ENCODE measurements around the gene CBLL1.

The CBLL1 gene

DNA sequence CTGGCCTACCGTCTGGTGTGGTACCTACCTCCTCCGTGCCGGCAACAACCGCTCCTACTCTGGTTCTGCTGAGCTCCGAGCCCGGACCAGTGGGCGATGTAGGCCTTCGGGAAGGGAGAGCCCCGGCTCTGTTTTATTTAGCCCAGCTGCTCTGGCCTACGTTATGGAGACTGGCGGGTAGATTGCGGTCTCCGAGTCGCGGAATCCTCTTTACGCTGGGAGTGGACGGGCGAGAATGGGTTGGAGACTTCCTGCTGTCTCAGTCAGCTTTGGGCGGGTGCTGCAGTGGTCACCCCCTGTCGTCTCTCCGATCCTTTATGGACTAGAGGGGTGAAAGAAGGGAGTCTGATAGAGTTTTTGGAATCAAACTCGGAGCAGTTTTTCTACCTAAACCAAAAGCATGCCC, 406 bp downstream of the CBLL1 start:
- no peak for DNase-seq

DNA sequence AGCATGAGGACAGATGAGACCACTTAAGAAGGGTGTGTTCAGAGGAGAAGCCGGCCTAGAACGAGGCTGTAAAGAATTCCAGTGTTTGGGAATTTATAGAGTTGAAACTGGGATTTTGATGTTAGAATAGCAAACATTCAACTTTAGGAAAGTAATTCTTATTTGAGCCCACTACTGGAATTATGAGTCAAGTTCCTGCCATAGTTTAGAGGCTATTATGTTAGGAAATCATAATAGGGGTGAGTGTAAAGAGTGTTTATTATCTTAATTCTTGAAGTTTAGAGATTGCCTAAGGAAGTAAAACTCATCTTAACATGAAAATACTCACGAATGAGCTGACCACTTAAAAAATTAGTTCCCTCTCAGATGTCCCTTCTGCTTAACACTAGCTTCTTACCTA, 2.1 kb downstream of the CBLL1 start:
- no peak for DNase-seq

DNA sequence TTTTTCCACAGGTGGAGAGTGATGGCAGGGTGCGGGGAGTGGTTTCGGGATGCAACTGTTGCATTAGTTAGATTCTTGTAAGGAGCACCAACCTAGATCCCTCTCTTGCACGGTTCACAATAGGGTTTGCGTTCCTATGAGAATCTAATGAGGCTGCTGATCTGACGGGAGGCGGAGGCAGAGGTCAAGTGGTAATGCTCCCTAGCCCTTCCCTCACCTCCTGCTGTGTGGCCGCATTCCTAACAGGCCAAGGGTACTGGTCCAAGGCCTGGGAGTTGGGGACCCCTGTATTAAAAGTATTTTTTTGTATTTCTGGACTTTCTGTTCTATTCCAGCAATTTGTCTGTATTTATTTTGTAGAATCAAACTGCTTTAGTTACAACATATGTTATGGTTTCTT, 7.2 kb downstream of the CBLL1 start:
- DNase-seq: no peak

DNA sequence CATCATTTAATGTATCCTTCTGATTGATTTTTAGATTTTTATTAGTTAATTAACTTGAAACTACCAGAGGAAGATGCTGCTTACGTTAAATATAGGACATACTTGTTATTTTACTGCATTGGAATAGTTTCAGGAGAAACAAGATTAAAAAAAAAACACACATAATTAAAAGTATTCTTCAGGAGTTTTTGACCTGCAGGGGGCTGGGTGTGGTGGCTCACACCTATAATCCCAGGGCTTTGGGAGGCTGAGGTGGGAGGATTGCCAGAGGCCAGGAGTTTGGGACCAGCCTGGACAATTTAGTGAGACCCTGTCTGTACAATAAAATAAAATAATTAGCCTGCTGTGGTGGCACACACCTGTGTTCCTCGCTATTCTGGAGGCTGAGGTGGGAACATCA, 10.7 kb downstream of the CBLL1 start:
- DNase-seq: no peak

DNA sequence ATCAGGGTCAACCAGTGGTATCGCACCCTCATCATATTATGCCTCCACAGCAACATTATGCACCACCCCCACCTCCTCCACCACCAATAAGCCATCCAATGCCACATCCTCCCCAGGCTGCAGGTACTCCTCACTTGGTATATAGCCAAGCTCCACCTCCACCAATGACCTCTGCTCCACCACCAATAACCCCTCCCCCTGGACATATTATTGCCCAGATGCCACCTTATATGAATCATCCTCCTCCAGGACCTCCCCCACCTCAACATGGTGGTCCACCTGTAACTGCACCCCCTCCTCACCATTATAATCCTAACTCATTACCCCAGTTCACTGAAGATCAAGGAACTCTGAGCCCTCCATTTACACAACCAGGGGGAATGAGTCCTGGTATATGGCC, 14.7 kb downstream of the CBLL1 start:
- no peak for DNase-seq

DNA sequence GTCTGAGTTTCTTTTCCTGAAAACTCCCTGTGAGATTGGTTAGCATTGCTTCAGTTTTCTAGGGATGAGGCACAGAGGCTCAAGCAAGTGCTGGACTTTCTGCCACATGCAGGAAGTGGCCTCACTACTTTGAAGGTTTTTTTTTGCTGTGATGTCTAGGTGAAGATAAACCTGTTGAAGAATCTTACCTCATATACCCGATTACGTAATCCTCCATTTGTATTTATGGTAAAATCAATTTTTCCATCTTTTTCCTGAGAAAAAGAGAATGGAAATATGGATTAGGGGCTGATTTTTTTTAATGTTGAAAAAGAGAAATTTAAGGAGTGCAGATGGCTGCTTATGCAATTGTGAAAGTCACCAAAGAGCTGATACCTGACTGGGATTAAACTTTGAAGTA, 23.4 kb downstream of the CBLL1 start:
- DNase-seq: no peak

DNA sequence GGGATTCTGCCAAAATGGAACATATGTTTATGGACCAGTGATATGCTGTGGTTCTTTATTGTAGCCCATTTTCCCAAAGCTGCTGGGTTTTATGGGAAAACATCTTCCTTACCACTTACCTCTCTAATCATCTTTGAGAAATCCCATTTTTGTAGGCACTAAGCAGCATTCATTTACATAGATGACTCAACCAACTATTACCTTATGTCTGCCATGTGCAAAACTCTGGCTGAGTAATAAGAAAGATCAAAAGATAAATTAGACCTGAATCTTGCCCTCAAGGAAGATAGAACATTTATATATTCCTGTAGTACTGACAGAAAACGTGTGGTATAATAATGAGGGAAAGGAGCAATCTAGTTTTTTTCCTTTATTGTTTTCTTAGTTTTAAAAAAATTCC, 24.3 kb downstream of the CBLL1 start:
- DNase-seq: no peak

DNA sequence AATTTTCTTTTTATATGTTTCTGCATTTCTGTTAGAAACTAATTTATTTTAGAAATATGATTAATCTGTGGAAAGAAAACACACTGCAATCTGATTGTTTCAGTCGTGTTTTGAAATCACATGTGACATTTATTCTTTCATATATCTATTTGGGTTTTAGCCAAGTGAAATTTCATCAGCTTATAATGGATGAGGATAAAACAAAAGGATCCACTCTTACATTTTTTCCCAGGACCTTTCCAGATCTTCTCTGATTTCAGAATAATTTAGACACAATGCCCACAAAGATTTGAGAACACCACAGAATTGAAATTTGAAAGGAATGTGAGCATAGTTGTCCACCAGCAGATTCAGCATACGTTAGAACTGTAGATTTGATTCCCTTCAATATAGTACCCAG, 29.1 kb downstream of the CBLL1 start:
- DNase-seq: no peak

DNA sequence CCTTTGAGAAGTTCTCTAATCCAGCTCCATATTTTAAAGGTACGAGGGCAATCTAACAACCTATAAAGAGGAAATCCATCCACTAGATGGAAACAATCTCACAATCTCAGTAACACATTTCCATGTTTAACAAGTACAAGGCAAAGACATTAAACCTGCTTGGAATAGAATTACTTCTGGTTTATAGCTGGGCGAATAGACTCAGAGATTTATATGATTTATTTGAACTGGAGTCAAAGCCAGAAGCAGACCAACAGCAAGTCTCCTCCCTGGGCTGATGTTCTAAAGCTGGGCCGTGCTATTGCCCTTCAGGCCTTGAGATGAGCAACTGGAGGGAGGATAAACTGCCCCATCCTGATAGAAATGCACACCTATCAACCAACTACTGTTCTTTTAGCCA, 33.8 kb downstream of the CBLL1 start:
- DNase-seq: no peak

DNA sequence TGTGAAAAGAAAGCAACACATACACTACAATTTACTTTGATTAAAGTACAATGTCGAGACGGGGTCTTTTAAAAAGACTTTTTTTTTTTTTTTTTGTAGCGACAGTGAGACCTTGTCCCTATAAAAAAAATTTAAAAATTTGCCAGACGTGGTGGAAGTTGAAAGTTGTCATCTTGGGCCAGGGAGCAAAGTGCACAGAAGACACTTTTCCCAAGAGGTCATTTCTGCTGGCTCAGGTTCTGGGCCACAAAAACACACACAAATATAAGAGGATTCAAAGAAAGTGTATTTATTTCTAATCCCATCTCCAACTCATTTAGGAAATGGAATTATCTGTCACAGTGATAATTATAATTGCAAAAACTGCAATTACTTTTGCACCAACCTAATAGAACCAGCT, 34.3 kb downstream of the CBLL1 start:
- no peak for DNase-seq

DNA sequence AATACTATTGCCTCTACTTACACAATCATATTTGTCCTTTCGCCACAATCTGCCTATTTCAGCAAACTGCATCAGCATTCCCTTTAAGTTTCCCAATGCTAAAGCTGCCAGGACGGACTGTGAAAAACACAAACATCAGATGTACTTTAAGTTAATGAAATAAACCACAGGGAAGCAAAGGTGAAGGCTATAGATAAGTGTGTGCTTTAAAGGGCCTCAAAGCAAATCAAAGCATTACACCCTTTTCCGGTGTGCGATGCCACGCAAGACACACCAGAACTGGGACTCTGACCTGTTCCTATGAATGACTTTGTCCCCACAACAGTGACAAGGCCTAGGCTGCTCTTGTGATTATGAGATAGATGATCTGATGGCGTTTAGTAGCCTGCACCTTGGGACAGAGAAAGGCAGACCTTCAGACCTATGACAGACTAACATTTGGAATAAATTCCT, 35.7 kb downstream of the CBLL1 start:
- DNase-seq: no peak

DNA sequence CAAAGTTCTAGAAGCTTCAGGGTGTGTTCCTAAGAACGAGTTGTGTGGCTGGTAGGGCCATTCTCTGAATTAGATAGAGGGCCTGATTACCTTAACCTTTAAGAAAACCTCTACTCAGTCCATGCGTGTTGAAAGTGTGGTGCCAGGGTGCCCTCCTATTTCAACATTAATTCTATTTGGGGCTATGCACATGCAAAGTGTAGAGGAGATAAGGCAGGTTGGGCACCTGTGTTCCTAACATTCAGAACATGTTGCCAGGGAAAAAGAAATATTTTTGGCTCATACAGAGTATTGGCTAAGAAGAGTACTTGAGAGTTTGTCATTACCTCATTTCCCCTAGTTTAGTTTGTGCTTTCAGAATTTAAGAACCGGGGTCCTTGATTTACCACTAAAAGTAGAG, 38.4 kb downstream of the CBLL1 start:
- DNase-seq: no peak

DNA sequence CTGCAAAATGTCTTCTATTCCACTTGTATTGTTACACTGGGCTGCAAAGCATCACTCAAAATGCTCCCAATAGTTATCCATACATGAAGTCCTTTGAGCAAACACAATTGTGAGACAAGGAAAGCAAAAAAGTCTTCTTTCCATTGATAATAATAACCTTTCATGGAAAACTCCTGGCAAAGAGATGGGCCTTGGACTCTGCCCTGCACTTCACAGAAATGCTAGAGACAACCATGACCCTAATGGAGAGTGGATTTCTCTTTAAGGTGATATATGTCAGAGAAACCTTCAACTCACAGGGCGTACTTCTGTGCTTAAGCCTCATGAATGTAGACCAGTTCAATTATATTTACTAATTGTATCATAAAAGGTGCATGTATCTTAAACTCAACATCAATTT, 39.7 kb downstream of the CBLL1 start:
- no peak for DNase-seq

DNA sequence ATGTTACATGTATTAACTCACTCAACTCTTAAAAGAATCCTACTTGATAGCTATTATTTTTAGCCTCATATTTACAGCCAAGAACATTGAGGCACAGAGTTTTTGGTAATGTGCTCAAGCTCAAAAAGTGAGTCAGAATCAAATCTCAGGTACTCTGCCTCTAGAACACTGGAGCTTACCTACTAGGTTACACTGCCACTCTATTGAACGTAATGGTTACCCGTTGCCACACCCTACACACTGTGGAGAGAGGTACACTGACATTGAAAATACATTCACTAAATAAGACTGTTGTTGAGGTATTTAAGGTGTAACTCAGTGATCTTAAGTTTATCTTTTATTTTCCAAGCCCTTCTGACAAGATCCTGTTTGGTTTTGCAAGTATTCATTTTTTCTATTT, 41.2 kb downstream of the CBLL1 start:
- no peak for DNase-seq

DNA sequence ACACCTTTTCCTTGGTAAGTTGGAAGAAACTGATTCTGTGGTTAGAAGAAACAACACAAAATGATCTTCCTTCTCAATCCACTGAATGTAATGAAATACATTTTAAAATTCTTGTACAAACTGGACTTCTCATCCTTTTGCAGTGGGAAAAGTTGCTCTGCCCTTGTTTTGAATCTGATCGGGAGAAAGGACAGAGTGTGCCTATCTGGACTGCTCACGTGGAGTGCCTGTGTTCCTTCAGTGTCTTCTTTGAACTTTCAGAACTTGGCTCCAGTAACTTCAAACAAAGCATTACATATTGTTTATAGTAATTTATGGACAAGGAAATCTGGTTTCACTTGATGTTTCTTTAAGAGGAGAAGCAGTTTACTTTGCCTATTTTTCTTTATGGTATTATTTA, 42.0 kb downstream of the CBLL1 start:
- DNase-seq: no peak

DNA sequence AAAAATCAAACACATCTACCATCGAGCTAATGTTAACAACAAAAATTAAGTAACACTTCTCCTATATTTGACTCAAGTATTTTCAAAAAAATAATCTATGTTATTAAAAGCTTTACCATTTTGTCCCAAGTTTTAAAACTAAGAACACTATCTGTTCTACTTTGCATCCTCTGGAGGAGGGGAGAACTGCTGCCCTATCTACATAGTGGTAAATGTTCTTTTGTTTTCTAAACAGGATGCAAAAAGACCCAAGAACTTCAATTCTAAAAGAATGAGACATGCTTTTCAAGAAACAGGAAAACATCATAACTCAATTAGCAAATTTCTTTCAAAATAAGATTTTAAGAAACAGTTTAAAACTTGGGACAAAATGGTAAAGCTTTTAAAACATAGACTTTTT, 44.3 kb downstream of the CBLL1 start:
- DNase-seq: no peak

DNA sequence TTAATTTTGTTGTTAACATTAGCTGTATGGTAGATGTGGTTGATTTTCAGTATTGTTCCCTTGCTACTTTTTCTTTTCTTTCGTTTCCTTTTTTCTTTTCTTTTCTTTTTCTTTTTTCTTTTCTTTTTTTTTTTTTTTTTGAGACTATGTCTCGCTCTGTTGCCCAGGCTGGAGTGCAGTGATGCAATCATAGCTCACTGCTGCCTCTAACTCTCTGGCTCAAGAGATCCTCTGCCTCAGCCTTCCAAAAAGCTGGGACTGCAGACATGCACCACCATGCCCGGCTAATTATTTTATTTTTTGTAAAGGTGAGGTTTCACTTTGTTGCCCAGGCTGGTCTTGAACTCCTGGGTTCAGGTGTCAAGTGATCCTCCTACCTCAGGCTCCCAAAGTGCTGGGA, 44.7 kb downstream of the CBLL1 start:
- DNase-seq: no peak

DNA sequence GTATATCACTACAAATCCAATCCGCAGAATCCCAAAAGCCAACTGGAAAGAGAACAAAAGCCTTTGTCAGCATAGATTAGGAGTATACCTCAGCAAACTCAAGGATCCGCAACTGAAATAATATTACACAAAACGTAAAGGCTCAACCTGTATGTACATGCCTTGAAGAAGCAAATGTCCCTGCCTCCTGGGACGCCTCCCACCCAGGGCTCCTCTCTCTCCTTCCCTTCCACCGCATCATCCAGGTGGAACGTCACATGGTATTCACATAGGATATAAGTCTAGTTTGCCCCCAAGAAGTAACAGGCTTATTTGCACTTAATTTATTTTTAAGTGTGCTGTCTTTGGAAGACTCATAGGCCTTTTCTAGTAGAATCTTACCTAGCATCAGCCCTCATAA, 45.7 kb downstream of the CBLL1 start:
- no peak for DNase-seq

DNA sequence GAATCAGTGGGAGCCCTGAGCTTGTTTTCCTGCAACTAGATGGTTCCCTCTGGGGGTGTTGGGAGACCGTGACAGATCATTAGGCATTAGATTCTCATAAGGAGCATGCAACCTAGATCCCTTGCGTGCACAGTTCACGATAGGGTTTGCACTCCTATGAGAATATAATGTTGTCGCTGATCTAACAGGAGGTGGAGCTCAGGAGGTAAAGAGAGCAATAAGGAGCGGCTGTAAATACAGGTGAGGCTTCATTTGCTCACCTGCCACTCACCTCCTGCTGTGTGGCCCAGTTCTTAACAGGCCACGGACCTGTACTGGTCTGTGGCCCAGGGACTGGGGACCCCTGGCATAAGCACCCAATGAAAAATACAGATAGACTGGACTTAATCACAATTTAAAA, 48.4 kb downstream of the CBLL1 start:
- DNase-seq: no peak

DNA sequence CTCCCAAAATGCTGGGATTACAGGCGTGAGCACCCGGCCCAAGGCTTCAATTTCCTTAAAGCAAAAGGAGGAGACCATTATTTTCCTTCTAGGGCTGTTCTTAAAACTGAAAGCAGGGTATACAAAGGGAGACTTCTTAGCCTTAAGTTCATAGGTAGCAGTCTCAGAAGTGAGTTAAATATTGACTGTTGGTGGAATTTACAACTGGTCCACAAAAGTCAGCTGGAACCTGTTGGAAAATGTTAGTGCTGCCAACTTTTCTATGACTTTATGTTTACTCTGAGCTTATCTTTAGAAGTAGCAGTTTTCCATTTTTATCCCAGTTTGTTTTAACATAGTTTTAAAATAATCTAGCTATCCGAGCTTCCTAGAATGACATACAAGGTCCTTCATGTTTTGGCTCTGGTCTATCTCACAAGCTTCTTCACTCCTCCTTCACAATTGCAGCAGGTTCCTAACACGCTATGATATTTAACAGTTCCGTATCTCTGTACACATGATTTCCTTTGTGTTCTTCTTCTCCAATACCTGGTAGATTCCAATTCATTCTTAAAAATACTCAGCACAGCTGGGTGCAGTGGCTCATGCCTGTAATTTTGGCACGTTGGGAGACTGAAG, 55.8 kb downstream of the CBLL1 start:
- no peak for DNase-seq

DNA sequence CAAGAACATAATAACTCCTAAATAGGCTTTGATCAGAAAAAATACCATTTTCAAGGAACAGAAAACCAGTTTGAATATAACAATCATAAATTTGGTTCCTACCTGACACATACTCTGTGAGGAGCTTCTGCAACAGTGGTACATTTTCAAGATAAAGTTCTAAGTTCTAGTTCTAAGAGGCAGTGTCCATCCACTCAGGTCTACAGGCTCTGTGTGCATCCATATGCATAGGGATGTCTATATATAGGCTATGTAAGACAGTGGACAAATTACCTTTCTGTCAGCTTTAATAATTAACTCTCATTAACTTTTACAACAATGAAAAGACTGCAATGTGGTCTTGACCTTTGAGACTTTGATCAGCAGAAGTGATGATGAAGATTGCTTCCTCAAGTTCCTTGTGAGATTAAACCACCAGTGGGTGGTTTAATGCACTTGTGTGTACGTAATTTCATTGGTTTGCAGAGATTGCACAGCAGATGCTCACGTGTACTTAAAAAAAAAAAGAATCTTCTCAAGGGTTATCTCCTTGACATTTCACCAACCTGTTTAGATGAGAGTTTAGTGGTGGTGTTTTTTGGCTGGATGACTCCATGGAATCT, 59.2 kb downstream of the CBLL1 start, which contains the start of gene SLC26A3:
TSS of gene SLC26A3 (minus strand) at position 215 of the 602 bp plus-strand sequence. CDS start 8,714 bp downstream, outside the sequence.
- DNase-seq: no peak

DNA sequence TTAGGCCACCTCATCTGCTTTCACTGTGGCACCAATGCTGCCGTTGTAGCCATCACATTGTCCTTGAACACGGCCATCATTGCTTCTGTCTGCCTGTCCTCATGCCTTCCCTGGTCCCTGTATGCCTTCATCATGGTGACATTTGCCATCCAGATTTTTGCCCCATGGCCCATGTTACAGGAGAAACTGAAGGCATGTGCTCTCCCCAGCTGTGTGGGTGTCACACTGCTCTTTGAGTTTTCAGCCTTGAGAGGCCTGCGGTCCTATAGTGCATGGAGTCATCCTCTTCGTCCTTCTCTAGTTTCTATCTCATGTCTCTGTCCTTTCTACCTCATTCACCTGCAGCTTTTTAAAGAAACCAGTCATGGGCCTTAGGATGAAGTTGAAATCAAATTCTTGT, 65.2 kb downstream of the CBLL1 start:
- DNase-seq: no peak

DNA sequence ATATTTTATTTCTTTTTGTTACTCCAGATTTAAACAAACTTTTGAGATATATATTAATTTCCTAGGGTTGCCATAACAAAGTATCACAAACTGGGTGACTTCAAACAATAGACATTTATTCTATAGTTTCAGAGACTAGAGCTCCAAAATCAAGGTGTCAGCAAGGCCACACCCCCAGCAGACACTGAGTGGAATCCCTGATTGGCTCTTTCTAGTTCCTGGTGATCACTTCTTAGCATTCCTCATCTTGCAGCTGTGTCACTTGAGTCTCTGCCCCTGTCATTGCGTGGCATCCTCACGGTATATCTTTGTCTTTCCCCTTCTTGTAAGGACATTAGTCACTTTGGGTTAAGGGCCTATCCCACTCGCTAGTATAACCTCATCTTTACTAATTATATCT, 66.7 kb downstream of the CBLL1 start:
- no peak for DNase-seq
